Fibroblast of skin of left biceps (primary cell): ENCODE data around the gene THBS2.
"Not testable (repeated sequence)": the region's sequence is repeated elsewhere in the genome, so short reads cannot be mapped to it uniquely, and the experiment has no call there.

Experiments used
- DNase-seq, 2 experiments: peaks; one replicate each; pipeline ENCODE4 v3.0.0-alpha.2; 2013; ENCODE audit warnings: low read depth in 2 of 2

Gene THBS2

DNA sequence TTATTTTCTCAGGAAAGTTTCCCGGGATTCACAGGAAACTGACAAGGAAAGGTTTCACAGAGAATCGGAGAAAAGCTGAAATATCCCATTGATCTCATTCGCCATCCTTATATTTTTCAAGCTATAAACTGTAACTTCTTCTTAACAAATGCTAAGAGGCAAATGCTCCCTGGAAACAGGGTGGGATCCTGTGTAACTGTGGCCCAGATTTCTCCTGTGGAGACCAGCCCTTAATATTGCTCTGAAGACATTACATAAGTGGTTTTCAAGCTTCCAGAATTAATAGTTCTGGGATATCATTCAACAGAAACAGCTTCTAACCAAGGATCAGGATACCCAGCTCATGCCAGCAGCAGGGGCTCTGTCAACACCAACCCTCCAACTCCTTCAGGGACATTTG, 69.2 kb downstream of the THBS2 start:
- DNase-seq, result no peak

- no peak for DNase-seq
These were observed 70.4 kb downstream of the THBS2 start for GRCh38 chr6:169183233-169183632.

GRCh38 chr6:169179831-169180230, 73.8 kb downstream of the THBS2 start:
- DNase-seq, result not testable (repeated sequence)

DNA sequence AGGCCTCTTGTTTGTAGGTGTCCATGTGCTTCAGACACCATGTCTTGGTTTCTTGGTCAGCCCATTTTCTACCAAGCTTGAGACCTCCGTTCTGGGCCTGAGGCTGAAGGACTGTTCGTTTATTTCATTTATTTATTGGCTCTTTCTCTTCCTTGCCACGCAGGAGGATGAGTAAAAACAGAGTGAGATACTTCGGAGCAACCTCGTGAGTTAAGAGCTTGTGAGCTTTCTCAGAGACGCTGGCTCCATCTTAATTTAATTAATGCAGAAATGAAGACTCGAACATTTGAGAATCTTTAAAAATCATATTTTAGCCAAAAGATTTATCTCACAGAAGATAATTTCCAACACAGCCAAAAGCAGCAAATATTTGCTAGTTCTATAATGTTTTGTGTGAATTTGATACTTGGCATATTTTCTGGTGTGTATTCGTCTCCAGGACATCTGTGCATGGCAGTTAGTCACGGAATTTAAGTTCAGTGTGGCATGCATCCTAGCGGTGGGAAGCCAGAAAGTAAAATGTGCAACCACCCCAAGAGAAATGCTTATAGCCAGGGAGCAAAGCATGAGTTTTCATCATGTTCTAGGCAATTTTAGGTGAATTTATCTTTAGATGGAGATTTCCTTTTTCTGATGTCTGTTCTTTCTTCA, 76.0 kb downstream of the THBS2 start:
- no peak for DNase-seq

DNA sequence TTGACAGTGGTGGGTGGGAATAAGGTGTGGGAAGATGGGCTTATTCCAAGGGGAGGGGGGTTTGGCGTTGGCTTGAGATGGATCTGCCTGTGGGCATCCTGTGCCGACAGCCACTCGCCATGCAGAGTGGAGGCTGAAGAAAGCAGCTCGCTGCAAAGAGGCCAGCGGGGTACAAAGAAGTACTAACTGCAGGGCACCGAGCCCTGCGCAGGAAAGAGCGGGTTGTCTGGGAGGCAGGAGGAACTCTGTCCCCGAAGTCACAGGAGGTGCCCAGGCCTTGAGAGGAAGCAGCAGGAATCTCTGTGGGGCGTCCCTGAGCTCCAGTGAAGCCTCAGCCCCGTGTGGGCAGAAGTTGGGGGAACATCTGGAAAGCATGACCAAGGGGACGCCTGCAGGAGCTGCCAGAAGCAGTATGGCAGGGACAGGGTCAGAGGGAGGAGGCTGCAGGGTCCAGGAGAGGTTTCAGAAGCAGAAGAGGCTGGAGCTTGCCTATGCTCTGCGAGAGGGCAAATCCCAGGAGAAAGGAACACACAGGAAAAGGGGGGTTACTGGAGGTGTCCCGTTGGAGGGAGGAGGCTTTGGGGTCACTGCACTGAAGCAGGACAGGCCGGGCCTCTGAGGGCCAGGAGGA, 77.2 kb downstream of the THBS2 start:
- DNase-seq, result no peak

DNA sequence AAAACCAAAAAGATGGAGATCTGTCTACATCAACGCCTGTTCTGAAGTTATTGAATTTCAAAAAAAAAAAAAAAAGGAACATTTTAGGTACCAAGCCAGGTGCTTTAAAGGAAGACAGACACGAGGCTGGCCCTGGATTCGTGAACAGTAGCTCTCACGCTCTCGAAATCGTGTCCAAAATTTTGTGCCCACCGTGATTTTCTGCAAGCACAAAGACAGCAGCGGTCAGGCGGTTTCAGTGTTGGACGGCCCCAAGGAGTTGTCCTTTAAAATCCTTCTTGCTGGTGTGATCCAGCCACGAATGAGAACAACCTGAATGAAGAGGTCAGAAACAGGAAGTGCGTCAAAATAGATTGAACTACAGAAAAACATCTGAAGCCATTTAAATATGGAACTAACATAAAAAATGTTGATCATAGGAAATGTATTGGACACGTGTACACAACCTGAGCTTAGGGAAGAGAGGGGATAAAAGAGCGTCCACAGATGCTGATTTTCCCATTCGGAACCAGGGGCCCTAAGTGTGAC, 78.2 kb downstream of the THBS2 start:
- DNase-seq, result no peak

GRCh38 chr6:169174516-169175359, 78.9 kb downstream of the THBS2 start:
- no peak for DNase-seq

DNA sequence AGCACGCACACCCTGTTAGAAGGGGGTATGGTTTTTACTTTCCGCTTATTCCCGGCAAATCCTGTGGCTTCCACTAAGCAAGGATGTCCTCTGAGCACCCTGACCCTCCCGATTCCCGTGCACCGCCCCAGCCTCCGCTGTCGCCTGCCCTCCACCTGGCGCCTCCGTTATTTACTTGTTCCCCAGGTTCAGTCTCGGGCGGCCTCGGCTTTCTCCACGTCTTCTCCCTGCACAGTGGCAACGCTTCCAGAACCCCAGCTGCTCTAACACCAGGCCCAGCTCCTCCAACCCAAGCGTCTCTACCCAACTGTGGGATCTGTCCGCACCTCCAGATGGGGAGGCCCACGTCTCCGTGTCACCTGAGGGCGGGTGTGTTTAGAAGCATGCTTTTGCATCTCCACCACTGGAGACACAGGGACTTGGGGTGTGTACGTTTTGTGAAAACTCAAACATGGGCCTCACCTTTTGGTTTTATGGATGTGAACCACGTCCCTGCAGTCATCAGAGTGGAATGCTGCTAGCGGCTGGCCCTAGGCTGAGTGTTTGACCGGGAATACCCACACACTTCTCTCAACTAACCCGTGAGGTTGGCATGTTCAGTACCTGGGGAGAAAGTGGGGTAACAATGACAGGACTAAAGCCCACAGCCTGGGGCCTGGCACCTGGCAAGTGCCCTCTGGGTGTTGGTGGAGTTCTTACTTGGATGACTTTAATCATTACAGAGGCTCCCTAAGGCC, 79.9 kb downstream of the THBS2 start:
- DNase-seq, result no peak

GRCh38 chr6:169172946-169173345, 80.7 kb downstream of the THBS2 start:
- DNase-seq, result no peak

- no peak for DNase-seq
These were observed 81.2 kb downstream of the THBS2 start for GRCh38 chr6:169172456-169172855.

- no peak for DNase-seq
These were observed 81.7 kb downstream of the THBS2 start for GRCh38 chr6:169171951-169172350.

DNA sequence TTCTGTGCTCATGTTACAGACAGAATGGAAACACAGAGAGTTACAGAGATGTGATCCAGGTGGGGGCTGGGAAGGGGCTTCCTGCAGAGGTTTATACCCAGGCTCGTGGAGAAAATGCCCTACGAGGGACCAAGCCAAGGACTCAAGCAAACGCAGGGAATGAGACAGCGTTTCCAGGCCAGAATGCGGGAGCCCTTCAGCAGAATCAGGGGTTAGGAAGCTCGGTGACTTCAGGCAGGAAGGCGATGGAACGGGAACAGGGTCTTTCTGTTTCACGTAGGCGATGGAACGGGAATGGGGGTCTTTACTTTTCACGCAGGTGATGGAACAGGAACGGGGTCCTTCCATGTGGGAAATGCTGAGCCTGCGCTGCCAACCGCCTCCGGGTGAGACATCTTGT, 82.6 kb downstream of the THBS2 start:
- DNase-seq, result no peak

DNA sequence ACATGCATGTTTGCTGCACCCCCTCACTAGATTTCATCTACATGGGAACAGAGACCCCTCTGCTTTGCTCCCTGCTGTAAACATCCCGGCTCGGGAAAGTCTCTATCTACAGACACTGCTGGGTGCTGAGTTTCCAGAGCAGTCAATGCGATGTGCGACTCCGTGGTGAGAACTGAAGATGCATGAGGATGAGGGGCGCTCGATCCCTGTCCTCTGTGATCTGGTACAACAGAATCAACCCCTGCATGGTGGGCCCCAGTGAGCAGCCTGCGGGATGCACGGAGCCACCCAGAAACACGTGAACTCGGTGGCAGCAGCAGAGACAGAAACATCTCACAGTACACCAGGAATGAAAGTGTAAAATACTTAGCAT, 83.1 kb downstream of the THBS2 start:
- DNase-seq, result no peak

DNA sequence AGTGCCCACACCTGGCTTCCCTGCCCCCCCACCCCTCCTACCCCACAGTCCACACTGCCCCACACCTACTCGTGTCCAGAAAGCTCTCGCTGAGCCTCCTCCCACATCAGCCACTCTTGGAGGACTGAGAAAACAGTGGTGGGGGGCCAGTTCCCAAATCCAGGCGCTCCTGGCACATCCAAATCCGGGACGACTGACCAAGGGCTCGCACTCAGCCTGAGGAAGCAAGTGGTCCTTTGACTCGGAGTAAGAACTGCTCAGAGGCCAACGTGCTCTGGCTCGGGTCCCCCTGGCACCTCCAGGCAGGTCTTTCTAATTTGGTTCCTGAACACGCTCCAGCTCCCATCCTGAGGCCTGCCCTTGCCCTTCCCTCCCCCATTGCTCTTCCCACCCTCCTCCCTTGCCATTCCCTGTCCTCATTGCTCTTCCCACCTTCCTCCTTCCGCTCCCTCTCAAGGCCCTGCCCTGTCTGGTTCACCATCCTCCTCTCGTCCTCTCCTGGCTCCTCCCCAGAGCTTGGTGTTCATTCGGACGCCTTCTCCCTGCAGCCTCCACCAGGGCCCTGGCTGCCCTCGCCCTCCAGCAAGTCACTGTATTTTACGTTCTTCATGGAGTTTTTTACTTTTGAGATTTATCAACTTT, 83.6 kb downstream of the THBS2 start:
- no peak for DNase-seq

GRCh38 chr6:169169375-169169774, 84.3 kb downstream of the THBS2 start:
- no peak for DNase-seq

- DNase-seq, result no peak
These were observed 84.9 kb downstream of the THBS2 start for GRCh38 chr6:169168706-169169105.

DNA sequence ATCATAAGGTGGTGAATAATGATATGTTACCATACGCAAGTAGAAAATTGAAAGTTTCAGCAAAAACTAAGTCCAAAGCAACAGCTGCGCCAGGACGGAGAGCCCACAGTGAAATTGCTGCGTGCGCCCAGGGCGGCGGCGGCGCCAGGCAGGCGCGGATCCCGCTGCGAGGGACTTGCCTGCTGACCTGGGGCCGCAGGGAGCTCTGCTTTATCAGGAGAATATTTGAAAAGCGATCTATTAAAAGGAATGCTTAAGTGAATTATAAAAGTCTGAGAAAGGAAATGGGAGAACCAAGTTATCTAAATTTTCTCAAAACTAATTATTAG, 85.4 kb downstream of the THBS2 start:
- no peak for DNase-seq

GRCh38 chr6:169167581-169168301, 85.9 kb downstream of the THBS2 start:
- no peak for DNase-seq

GRCh38 chr6:169166896-169167580, 86.6 kb downstream of the THBS2 start:
- no peak for DNase-seq
